ENCODE measurements around the gene POU2AF1. TPM values are rescaled to one million over a fixed set of nuclear protein-coding genes. Genes with fewer than 3 reads are reported as not detected.

POU2AF1 gene
- total RNA-seq, 1 donor from 2014 or later = not detected

GRCh38 chr11:111329306-111330204 is 49.5 kb downstream of the POU2AF1 start:
- H3K27ac Mint-ChIP-seq (ENCODE audit: unreplicated experiment) = no peak overlapping the region
- H3K27me3 Mint-ChIP-seq (ENCODE audit: low read depth) = no peaks in the 10 kb centered on the region
- no peak for DNase-seq (ENCODE audit: low read depth, low spot score)
- no peaks in the 10 kb centered on the region for H3K36me3 Mint-ChIP-seq (ENCODE audit: low read depth)
- TF ChIP-seq CTCF (conservative IDR thresholded peaks at IDR 0.05) = no peak
- H3K9me3 Mint-ChIP-seq = no peaks in the 10 kb centered on the region
- H3K4me1 Mint-ChIP-seq = no peaks in the 10 kb centered on the region
- H3K4me3 Mint-ChIP-seq = no peak overlapping the region

DNA sequence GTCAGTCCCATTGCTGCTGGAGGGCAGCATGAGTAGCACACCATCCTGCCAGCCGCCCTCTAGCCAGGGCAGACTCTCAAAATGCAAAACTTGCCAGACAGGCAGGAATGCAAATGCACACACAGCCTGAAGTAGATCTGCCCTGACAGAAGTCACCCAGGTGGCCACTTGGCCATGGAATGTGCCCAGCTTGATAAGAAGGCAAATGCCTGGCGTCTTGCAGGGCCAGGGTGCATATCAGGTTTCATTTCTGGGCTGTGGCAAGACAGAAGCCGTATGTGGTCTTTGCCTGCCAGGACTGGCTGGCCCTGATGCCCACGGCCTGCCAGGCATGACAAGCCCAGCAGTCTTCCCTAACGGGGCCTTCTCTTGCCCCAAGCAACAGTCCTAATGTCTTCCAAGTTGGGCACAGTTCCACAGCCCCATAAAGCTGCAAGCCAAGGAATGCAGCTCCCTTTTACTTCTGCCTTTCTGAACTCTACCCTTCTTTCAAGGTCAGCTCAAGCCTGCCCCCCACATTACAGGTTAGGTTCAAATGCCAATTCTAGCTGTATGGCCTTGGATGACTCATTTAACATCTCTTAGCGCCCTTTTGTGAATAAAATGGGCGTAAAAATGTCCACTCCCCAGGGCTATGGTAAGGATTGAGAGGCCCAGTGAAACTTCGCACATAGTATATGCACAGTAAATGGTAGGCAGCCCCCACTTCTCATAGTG is 51.0 kb downstream of the POU2AF1 start:
- H3K4me1 Mint-ChIP-seq = no peaks in the 10 kb centered on the region
- DNase-seq (ENCODE audit: low read depth, low spot score) = no peak
- no peak for TF ChIP-seq CTCF (conservative IDR thresholded peaks at IDR 0.05)
- H3K4me3 Mint-ChIP-seq = no peak overlapping the region
- H3K27ac Mint-ChIP-seq (ENCODE audit: unreplicated experiment) = no peak overlapping the region
- H3K36me3 Mint-ChIP-seq (ENCODE audit: low read depth) = no peaks in the 10 kb centered on the region
- H3K27me3 Mint-ChIP-seq (ENCODE audit: low read depth) = no peaks in the 10 kb centered on the region
- H3K9me3 Mint-ChIP-seq = no peaks in the 10 kb centered on the region

DNA sequence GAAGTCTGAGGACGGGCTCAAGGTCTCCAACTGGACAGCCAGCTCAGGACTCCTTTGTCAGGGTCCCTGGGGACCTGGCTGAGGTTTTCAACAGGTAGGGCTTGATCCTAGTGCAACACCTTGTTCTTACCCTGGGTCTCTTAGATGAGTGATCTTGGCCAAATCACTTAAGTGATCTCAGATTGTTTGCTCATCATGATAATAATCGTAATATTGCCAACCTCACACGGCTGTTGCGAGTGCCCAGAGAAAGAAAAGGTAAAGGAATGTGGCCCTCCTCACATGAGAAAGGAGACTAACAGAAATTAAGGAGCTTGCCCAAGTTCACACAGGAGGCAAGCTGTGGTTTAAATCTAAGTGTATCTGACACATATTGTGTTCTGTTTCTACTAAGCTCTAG is 52.3 kb downstream of the POU2AF1 start:
- H3K4me1 Mint-ChIP-seq = no peaks in the 10 kb centered on the region
- H3K27me3 Mint-ChIP-seq (ENCODE audit: low read depth) = no peaks in the 10 kb centered on the region
- H3K27ac Mint-ChIP-seq (ENCODE audit: unreplicated experiment) = no peak overlapping the region
- H3K36me3 Mint-ChIP-seq (ENCODE audit: low read depth) = no peaks in the 10 kb centered on the region
- DNase-seq (ENCODE audit: low read depth, low spot score) = no peak
- TF ChIP-seq CTCF (conservative IDR thresholded peaks at IDR 0.05) = no peak
- H3K9me3 Mint-ChIP-seq = no peaks in the 10 kb centered on the region
- H3K4me3 Mint-ChIP-seq = no peak overlapping the region

DNA sequence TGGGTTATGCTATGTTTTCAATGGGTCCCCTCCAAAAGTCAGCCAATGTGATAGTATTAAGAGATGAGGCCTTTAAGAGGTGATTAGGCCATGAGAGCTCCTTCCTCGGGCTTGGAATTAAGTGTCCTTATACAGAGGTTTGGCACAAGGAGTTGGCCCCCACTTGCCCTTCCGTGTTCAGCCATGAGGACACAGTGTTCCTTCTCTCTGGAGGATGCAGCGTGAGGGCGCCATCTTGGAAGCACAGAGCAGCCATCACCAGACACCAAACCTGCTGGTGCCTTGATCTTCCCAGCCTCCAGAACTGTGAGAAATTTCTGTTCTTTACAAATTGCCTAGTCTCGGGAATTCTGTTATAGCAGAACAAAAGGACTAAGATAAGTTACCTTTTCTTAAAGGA is 53.8 kb downstream of the POU2AF1 start:
- no peaks in the 10 kb centered on the region for H3K36me3 Mint-ChIP-seq (ENCODE audit: low read depth)
- no peak overlapping the region for H3K4me3 Mint-ChIP-seq
- TF ChIP-seq CTCF (conservative IDR thresholded peaks at IDR 0.05) = no peak
- H3K9me3 Mint-ChIP-seq = no peaks in the 10 kb centered on the region
- no peak overlapping the region for H3K27ac Mint-ChIP-seq (ENCODE audit: unreplicated experiment)
- H3K4me1 Mint-ChIP-seq = no peaks in the 10 kb centered on the region
- H3K27me3 Mint-ChIP-seq (ENCODE audit: low read depth) = no peaks in the 10 kb centered on the region
- no peak for DNase-seq (ENCODE audit: low read depth, low spot score)

- H3K27me3 Mint-ChIP-seq (ENCODE audit: low read depth) = no peaks in the 10 kb centered on the region
- H3K36me3 Mint-ChIP-seq (ENCODE audit: low read depth) = no peaks in the 10 kb centered on the region
- no peak for DNase-seq (ENCODE audit: low read depth, low spot score)
- H3K9me3 Mint-ChIP-seq = no peaks in the 10 kb centered on the region
- H3K4me1 Mint-ChIP-seq = no peaks in the 10 kb centered on the region
- no peak for TF ChIP-seq CTCF (conservative IDR thresholded peaks at IDR 0.05)
- no peak overlapping the region for H3K27ac Mint-ChIP-seq (ENCODE audit: unreplicated experiment)
- no peak overlapping the region for H3K4me3 Mint-ChIP-seq
Measured at GRCh38 chr11:111324277-111324720, 54.8 kb downstream of the POU2AF1 start.
